HEK293 (cell line): ENCODE results near the gene UNCX.

Source experiments
- CTCF ChIA-PET: fragments of 350-600 bp; formaldehyde crosslinking; extraction: SDS; loops from one replicate; lab custom pipeline; 2021; ENCODE audit warnings: antibody characterized with exemption; lab: Yijun Ruan, JAX
- POLR2A ChIA-PET: fragments of 300-600 bp; formaldehyde crosslinking; extraction: SDS; loops from one replicate; lab custom pipeline; 2020; ENCODE audit warnings: antibody characterized with exemption, inconsistent platforms; lab: Yijun Ruan, JAX
- H3K27ac ChIP-seq: fragments of 200-500 bp; sonication (Bioruptor generic); 2 replicates; pipeline ENCODE4 v1.5.1; 2014; ENCODE audit warnings: low read depth, low read length, control low read depth, inconsistent platforms; ENCODE audit errors: extremely low read depth
- H3K36me3 ChIP-seq, 2 experiments: fragments of 200-500 bp in 1 of 2; sonication (Bioruptor generic) in 1 of 2; 1 replicate in 1 of 2; 2 replicates in 1 of 2; pipeline ENCODE4 v1.5.1; 2014 to 2017; ENCODE audit warnings: inconsistent platforms in 2 of 2, low read length in 2 of 2; ENCODE audit not compliant: control insufficient read depth in 2 of 2, insufficient read depth in 1 of 2
- H3K4me1 ChIP-seq: fragments of 200-500 bp; sonication (Bioruptor generic); 2 replicates; pipeline ENCODE4 v1.5.1; 2014; ENCODE audit warnings: mild to moderate bottlenecking, low read length, inconsistent platforms; ENCODE audit not compliant: control insufficient read depth, insufficient read depth
- H3K4me3 ChIP-seq: 2 replicates; pipeline ENCODE4 v1.5.1; 2011; ENCODE audit warnings: low read depth, mild to moderate bottlenecking, control low read depth, low read length, moderate library complexity
- H3K9me3 ChIP-seq: fragments of 200-500 bp; sonication (Bioruptor generic); 2 replicates; pipeline ENCODE4 v1.5.1; 2014; ENCODE audit warnings: low read depth, low read length, inconsistent platforms; ENCODE audit not compliant: control insufficient read depth, insufficient read depth
- MEIS1 ChIP-seq: sonication (generic); formaldehyde crosslinking; IDR thresholded peaks from 2 replicates; pipeline ENCODE4 v1.8.1; 2022; ENCODE audit warnings: missing genetic modification reagents, mild to moderate bottlenecking, borderline replicate concordance
- MYNN ChIP-seq: fragments of 450-650 bp; formaldehyde crosslinking; IDR thresholded peaks from 2 replicates; pipeline ENCODE4 v1.5.1; 2016; ENCODE audit warnings: missing biosample characterization, missing genetic modification characterization, borderline replicate concordance
- SALL2 ChIP-seq: fragments of 450-650 bp; formaldehyde crosslinking; IDR thresholded peaks from 2 replicates; pipeline ENCODE4 v1.5.0; 2017; ENCODE audit warnings: missing biosample characterization, mild to moderate bottlenecking, missing genetic modification characterization, borderline replicate concordance
- YY1 ChIP-seq: fragments of 450-650 bp; formaldehyde crosslinking; IDR thresholded peaks from 2 replicates; pipeline ENCODE4 v1.5.1; 2018; ENCODE audit warnings: missing biosample characterization, missing genetic modification characterization
- ZEB2 ChIP-seq: fragments of 450-650 bp; formaldehyde crosslinking; IDR thresholded peaks from 2 replicates; pipeline ENCODE4 v1.5.1; 2016; ENCODE audit warnings: missing biosample characterization, missing genetic modification characterization
- ZFP69B ChIP-seq: fragments of 450-650 bp; formaldehyde crosslinking; IDR thresholded peaks from 2 replicates; pipeline ENCODE4 v1.5.1; 2016; ENCODE audit warnings: missing biosample characterization, missing genetic modification characterization
- ZNF18 ChIP-seq: fragments of 450-650 bp; formaldehyde crosslinking; IDR thresholded peaks from 2 replicates; pipeline ENCODE4 v1.5.1; 2016; ENCODE audit warnings: missing biosample characterization, missing genetic modification characterization
- ZNF23 ChIP-seq: fragments of 450-650 bp; formaldehyde crosslinking; IDR thresholded peaks from 2 replicates; pipeline ENCODE4 v1.5.1; 2016; ENCODE audit warnings: missing biosample characterization, missing genetic modification characterization, borderline replicate concordance
- ZNF274 ChIP-seq, 2 experiments: fragments of 200-500 bp in 1 of 2; fragments of 450-650 bp in 1 of 2; sonication (Bioruptor generic) in 1 of 2; formaldehyde crosslinking in 1 of 2; IDR thresholded peaks; 2 replicates each; pipeline versions ENCODE4 v1.5.1 to v1.6.1; 2014 to 2016; ENCODE audit warnings: borderline replicate concordance in 1 of 2, inconsistent platforms in 1 of 2, low read length in 1 of 2, missing biosample characterization in 1 of 2, missing genetic modification characterization in 1 of 2
- ZNF280D ChIP-seq: fragments of 450-650 bp; formaldehyde crosslinking; IDR thresholded peaks from 2 replicates; pipeline ENCODE4 v1.5.1; 2016; ENCODE audit warnings: missing biosample characterization, missing genetic modification characterization
- ZNF324 ChIP-seq: fragments of 450-650 bp; formaldehyde crosslinking; IDR thresholded peaks from 2 replicates; pipeline ENCODE4 v1.5.1; 2016; ENCODE audit warnings: missing biosample characterization, missing genetic modification characterization
- ZNF433 ChIP-seq: fragments of 450-650 bp; formaldehyde crosslinking; IDR thresholded peaks from 2 replicates; pipeline ENCODE4 v1.5.1; 2016; ENCODE audit warnings: missing biosample characterization, missing genetic modification characterization, low read depth
- ZNF560 ChIP-seq: fragments of 450-650 bp; formaldehyde crosslinking; IDR thresholded peaks from 2 replicates; pipeline ENCODE4 v1.5.1; 2017; ENCODE audit warnings: missing biosample characterization, missing genetic modification characterization, borderline replicate concordance
- ZNF629 ChIP-seq: fragments of 450-650 bp; formaldehyde crosslinking; IDR thresholded peaks from 2 replicates; pipeline ENCODE4 v1.5.1; 2017; ENCODE audit warnings: missing biosample characterization, missing genetic modification characterization
- ZNF639 ChIP-seq: fragments of 450-650 bp; formaldehyde crosslinking; IDR thresholded peaks from 2 replicates; pipeline ENCODE4 v1.5.1; 2016; ENCODE audit warnings: missing biosample characterization, missing genetic modification characterization
- ZNF664 ChIP-seq: fragments of 450-650 bp; formaldehyde crosslinking; IDR thresholded peaks from 2 replicates; pipeline ENCODE4 v1.5.1; 2016; ENCODE audit warnings: missing biosample characterization, missing genetic modification characterization
- ZNF76 ChIP-seq: fragments of 450-650 bp; formaldehyde crosslinking; IDR thresholded peaks from 2 replicates; pipeline ENCODE4; 2016; ENCODE audit warnings: low read depth, missing biosample characterization, missing genetic modification characterization, borderline replicate concordance
- ZNF792 ChIP-seq: fragments of 450-650 bp; formaldehyde crosslinking; IDR thresholded peaks from 2 replicates; pipeline ENCODE4 v1.5.1; 2016; ENCODE audit warnings: missing biosample characterization, missing genetic modification characterization
- ZXDB ChIP-seq: fragments of 450-650 bp; formaldehyde crosslinking; IDR thresholded peaks from 2 replicates; pipeline ENCODE4 v1.5.1; 2016; ENCODE audit warnings: missing biosample characterization, missing genetic modification characterization

Gene UNCX

GRCh38 chr7:1243964-1244416, 11.3 kb downstream of the UNCX start:
- Histone ChIP-seq H3K9me3 (no peaks in the 10 kb centered on the region), H3K36me3 (no peaks in the 10 kb centered on the region), H3K4me1 (peaks cover 5% of the 10 kb centered on the region; the same call in 1 of the 2 replicates), H3K27ac (no peak overlapping the region), H3K4me3 (no peak overlapping the region)
- TF ChIP-seq ZNF639 (tag by site-specific recombination) (no peak), ZNF560 (tag by site-specific recombination) (no peak), ZNF664 (tag by site-specific recombination) (no peak), ZNF280D (tag by site-specific recombination) (no peak), ZNF792 (tag by site-specific recombination) (no peak), SALL2 (tag by site-specific recombination) (no peak), ZNF23 (tag by site-specific recombination) (no peak), ZEB2 (tag by site-specific recombination) (no peak), YY1 (tag by site-specific recombination) (no peak), ZXDB (tag by site-specific recombination) (no peak), ZNF76 (no peak)
- ChIA-PET POLR2A (no interaction called here), CTCF (no interaction called here)

GRCh38 chr7:1244700-1245523, 12.2 kb downstream of the UNCX start:
- H3K4me1 ChIP-seq = peaks cover 5% of the 10 kb centered on the region; the same call in 1 of the 2 replicates
- ChIA-PET CTCF (interaction anchor here (0.7 kb wide), 1 partner anchor 30 kb away, joined by 3 read pairs; no protein-coding TSS in a partner anchor), POLR2A (no interaction called here)
- no peak overlapping the region for H3K4me3 ChIP-seq
- no peaks in the 10 kb centered on the region for H3K36me3 ChIP-seq
- no peaks in the 10 kb centered on the region for H3K9me3 ChIP-seq
- no peak overlapping the region for H3K27ac ChIP-seq
- TF ChIP-seq ZNF629 (no peak), ZNF18 (tag by site-specific recombination) (no peak), MEIS1 (CRISPR knock-in tag) (no peak), ZNF433 (no peak), ZNF324 (tag by site-specific recombination) (no peak), MYNN (tag by site-specific recombination) (no peak), ZNF274 (IDR thresholded peaks at IDR 0.05; ENCODE audit: low read length) (no peak), ZNF274 (tag by site-specific recombination; IDR thresholded peaks at IDR 0.05; ENCODE audit: borderline replicate concordance) (no peak), ZFP69B (tag by site-specific recombination) (no peak)
